Measurements from ENCODE around the gene OR8D2.

- no peak for TF ChIP-seq CTCF (IDR thresholded peaks at IDR 0.05)
- TF ChIP-seq POLR2A (IDR thresholded peaks at IDR 0.05), result no peak
Measured at GRCh38 chr11:124302347-124303125, 17.5 kb downstream of the OR8D2 start.

Data from Peyer's patch (tissue), 4 donors.